ENCODE results near the gene VAMP1.

VAMP1 gene

GRCh38 chr12:6463858-6464257 lies 6.6 kb downstream of the VAMP1 start:
- H3K4me3 ChIP-seq (ENCODE audit: low read depth, low read length) = no peak overlapping the region
- DNase-seq (ENCODE audit: low read depth, low spot score) = no peak
- no peak for TF ChIP-seq CTCF (IDR thresholded peaks at IDR 0.05; ENCODE audit: low read depth, low read length)
- in situ Hi-C loops (cut with HindIII; ENCODE audit: low sequenced_read_pairs) = loop anchor here (25.0 kb wide), 1 partner anchor 152 kb away; the partner anchor contains the start of gene PLEKHG6

GRCh38 chr12:6463216-6463615 lies 7.3 kb downstream of the VAMP1 start:
- TF ChIP-seq CTCF (IDR thresholded peaks at IDR 0.05; ENCODE audit: low read depth, low read length) = no peak
- no peak for DNase-seq (ENCODE audit: low read depth, low spot score)
- in situ Hi-C loops (cut with HindIII; ENCODE audit: low sequenced_read_pairs) = loop anchor here (25.0 kb wide), 1 partner anchor 151 kb away; the partner anchor contains the start of gene PLEKHG6
- H3K4me3 ChIP-seq (ENCODE audit: low read depth, low read length) = no peak overlapping the region

- no peak for TF ChIP-seq CTCF (IDR thresholded peaks at IDR 0.05; ENCODE audit: low read depth, low read length)
- DNase-seq (ENCODE audit: low read depth, low spot score) = no peak
- in situ Hi-C loops (cut with HindIII; ENCODE audit: low sequenced_read_pairs) = loop anchor here (25.0 kb wide), 1 partner anchor 150 kb away; the partner anchor contains the start of gene PLEKHG6
- no peak overlapping the region for H3K4me3 ChIP-seq (ENCODE audit: low read depth, low read length)
These were observed 8.1 kb downstream of the VAMP1 start for GRCh38 chr12:6462234-6462995.

GRCh38 chr12:6461401-6462233 lies 8.9 kb downstream of the VAMP1 start:
- no peak for DNase-seq (ENCODE audit: low read depth, low spot score)
- in situ Hi-C loops (cut with HindIII; ENCODE audit: low sequenced_read_pairs) = loop anchor here (25.0 kb wide), 1 partner anchor 149 kb away; the partner anchor contains the start of gene PLEKHG6
- H3K4me3 ChIP-seq (ENCODE audit: low read depth, low read length) = no peak overlapping the region
- no peak for TF ChIP-seq CTCF (IDR thresholded peaks at IDR 0.05; ENCODE audit: low read depth, low read length)

- TF ChIP-seq CTCF (IDR thresholded peaks at IDR 0.05; ENCODE audit: low read depth, low read length) = no peak
- no peak for DNase-seq (ENCODE audit: low read depth, low spot score)
- H3K4me3 ChIP-seq (ENCODE audit: low read depth, low read length) = no peak overlapping the region
- in situ Hi-C loops (cut with HindIII; ENCODE audit: low sequenced_read_pairs) = loop anchor here (25.0 kb wide), 1 partner anchor 149 kb away; the partner anchor contains the start of gene PLEKHG6
These were observed 9.6 kb downstream of the VAMP1 start for GRCh38 chr12:6460751-6461371.

GRCh38 chr12:6459004-6459337 lies 11.5 kb downstream of the VAMP1 start:
- no peak for DNase-seq (ENCODE audit: low read depth, low spot score)
- no peak overlapping the region for H3K4me3 ChIP-seq (ENCODE audit: low read depth, low read length)
- TF ChIP-seq CTCF (IDR thresholded peaks at IDR 0.05; ENCODE audit: low read depth, low read length) = no peak
- in situ Hi-C loops (cut with HindIII; ENCODE audit: low sequenced_read_pairs) = loop anchor here (25.0 kb wide), 1 partner anchor 147 kb away; the partner anchor contains the start of gene PLEKHG6

All from astrocyte of the spinal cord (primary cell).